D721Med (cell line): ENCODE results near the gene FBXO21.
"Not testable (repeated sequence)": the region's sequence is repeated elsewhere in the genome, so short reads cannot be mapped to it uniquely, and the experiment has no call there.

ENCODE experiments used
- DNase-seq: peaks from one replicate; pipeline ENCODE4 v3.0.0; 2011; ENCODE audit warnings: low spot score; ENCODE audit not compliant: insufficient read length
- FAIRE-seq: peaks from 2 replicates; lab custom pipeline; 2011; peaks lifted over from hg19 to GRCh38; lab: Jason Lieb, UNC
- CTCF ChIP-seq: IDR thresholded peaks from 2 replicates; pipeline ENCODE4 v1.5.1; 2012; ENCODE audit warnings: mild to moderate bottlenecking, control low read depth; ENCODE audit not compliant: insufficient read depth; ENCODE audit errors: missing control alignments

Gene FBXO21

GRCh38 chr12:117202033-117202432, 11.8 kb upstream of the FBXO21 start:
- DNase-seq (no peak), FAIRE-seq (no peak)
- TF ChIP-seq CTCF: no peak

GRCh38 chr12:117199956-117200744, 9.9 kb upstream of the FBXO21 start:
- DNase-seq, FAIRE-seq: not testable (repeated sequence)

GRCh38 chr12:117196334-117196733, 6.1 kb upstream of the FBXO21 start:
- not testable (repeated sequence) for FAIRE-seq, DNase-seq

- not testable (repeated sequence) for DNase-seq, FAIRE-seq
Observed at GRCh38 chr12:117195027-117195426, 4.8 kb upstream of the FBXO21 start.

GRCh38 chr12:117193903-117194302, 3.6 kb upstream of the FBXO21 start:
- DNase-seq (no peak), FAIRE-seq (no peak)
- no peak for TF ChIP-seq CTCF

GRCh38 chr12:117192581-117192980, 2.3 kb upstream of the FBXO21 start:
- DNase-seq, FAIRE-seq: not testable (repeated sequence)

- DNase-seq: no peak
- TF ChIP-seq CTCF: no peak
- FAIRE-seq: no peak
Observed at GRCh38 chr12:117192057-117192456, 1.8 kb upstream of the FBXO21 start.

- no peak for DNase-seq
- no peak for TF ChIP-seq CTCF
- no peak for FAIRE-seq
Observed at GRCh38 chr12:117189725-117190209, 503 bp downstream of the FBXO21 start.

- no peak for TF ChIP-seq CTCF
- DNase-seq (no peak), FAIRE-seq (no peak)
Observed at GRCh38 chr12:117188961-117189724, 1.1 kb downstream of the FBXO21 start.
